Mammary epithelial cell (primary cell): ENCODE results near the gene FOXN1.

ENCODE experiments used
- EZH2 ChIP-seq: IDR thresholded peaks from 2 replicates; pipeline ENCODE4 v1.6.1; 2012; ENCODE audit warnings: low read length, inconsistent platforms, borderline replicate concordance
- TF ChIP-seq, protein P1 (sequence below), 2 donors: IDR thresholded peaks in 1 of 2; conservative IDR thresholded peaks in 1 of 2; 2 replicates each; pipeline ENCODE4 v1.5.1; 2011 to 2012; ENCODE audit warnings: inconsistent platforms in 2 of 2, low read length in 2 of 2, mild to moderate bottlenecking in 2 of 2, control low read depth in 1 of 2, low read depth in 1 of 2; ENCODE audit not compliant: insufficient read depth in 1 of 2; ENCODE audit errors: extremely low read depth in 1 of 2

DNA sequence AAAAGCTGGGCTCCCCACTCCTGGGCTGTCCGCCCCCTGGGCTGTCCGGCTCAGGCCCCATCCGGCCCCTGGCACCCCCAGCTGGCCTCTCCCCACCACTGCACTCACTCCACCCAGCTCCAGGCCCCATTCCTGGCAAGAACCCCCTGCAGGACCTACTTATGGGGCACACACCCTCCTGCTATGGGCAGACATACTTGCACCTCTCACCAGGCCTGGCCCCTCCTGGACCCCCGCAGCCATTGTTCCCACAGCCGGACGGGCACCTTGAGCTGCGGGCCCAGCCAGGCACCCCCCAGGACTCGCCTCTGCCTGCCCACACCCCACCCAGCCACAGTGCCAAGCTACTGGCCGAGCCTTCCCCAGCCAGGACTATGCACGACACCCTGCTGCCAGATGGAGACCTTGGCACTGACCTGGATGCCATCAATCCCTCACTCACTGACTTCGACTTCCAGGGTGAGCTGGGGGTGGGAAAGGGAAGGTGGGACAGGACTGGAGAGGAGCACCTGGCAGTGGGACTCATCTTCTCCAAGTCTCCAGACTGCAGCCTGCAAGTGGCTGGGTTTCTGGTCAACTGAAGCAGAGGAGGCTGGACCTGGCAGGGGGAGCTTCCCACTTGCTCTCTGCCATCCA, 28.7 kb downstream of the FOXN1 start:
- TF ChIP-seq, protein P1, sequence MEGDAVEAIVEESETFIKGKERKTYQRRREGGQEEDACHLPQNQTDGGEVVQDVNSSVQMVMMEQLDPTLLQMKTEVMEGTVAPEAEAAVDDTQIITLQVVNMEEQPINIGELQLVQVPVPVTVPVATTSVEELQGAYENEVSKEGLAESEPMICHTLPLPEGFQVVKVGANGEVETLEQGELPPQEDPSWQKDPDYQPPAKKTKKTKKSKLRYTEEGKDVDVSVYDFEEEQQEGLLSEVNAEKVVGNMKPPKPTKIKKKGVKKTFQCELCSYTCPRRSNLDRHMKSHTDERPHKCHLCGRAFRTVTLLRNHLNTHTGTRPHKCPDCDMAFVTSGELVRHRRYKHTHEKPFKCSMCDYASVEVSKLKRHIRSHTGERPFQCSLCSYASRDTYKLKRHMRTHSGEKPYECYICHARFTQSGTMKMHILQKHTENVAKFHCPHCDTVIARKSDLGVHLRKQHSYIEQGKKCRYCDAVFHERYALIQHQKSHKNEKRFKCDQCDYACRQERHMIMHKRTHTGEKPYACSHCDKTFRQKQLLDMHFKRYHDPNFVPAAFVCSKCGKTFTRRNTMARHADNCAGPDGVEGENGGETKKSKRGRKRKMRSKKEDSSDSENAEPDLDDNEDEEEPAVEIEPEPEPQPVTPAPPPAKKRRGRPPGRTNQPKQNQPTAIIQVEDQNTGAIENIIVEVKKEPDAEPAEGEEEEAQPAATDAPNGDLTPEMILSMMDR (conservative IDR thresholded peaks at IDR 0.05 in 1 of 2, IDR thresholded peaks at IDR 0.05 in 1 of 2; ENCODE audit: extremely low read depth in 1 of 2, insufficient read depth in 1 of 2, low read depth in 1 of 2, low read length in 2 of 2): no peak
- no peak for TF ChIP-seq EZH2
